Calu3 (cell line): ENCODE measurements around the gene MASP2. TPM values are rescaled to one million over a fixed set of nuclear protein-coding genes. Genes with fewer than 3 reads are reported as not detected.

Experiments used
- BruUV-seq: library from RNA; stranded (reverse); fragments of 400-500 nt; replicated peaks from 2 replicates; lab custom pipeline; 2021; lab: Mats Ljungman, UMichigan
- CTCF ChIA-PET: fragments of 300-600 bp; sonication (Branson Sonifier 250); formaldehyde crosslinking; loops from one replicate; lab custom pipeline; 2022; ENCODE audit warnings: antibody characterized with exemption; lab: Charles Lee
- DNase-seq: peaks from one replicate; pipeline ENCODE4 v3.0.0; 2022
- H3K27ac Mint-ChIP-seq: one replicate; pipeline ENCODE4 v1.8.0; 2022; ENCODE audit warnings: mixed read lengths; ENCODE audit not compliant: unreplicated experiment
- H3K27me3 Mint-ChIP-seq: one replicate; pipeline ENCODE4 v1.8.0; 2022; ENCODE audit warnings: mixed read lengths; ENCODE audit not compliant: unreplicated experiment
- H3K36me3 Mint-ChIP-seq: one replicate; pipeline ENCODE4 v1.8.0; 2022; ENCODE audit warnings: mild to moderate bottlenecking, moderate library complexity, mixed read lengths; ENCODE audit not compliant: insufficient read depth, unreplicated experiment
- H3K4me1 Mint-ChIP-seq: one replicate; pipeline ENCODE4 v1.8.0; 2022; ENCODE audit warnings: mild to moderate bottlenecking, low read depth, mixed read lengths; ENCODE audit not compliant: unreplicated experiment
- H3K4me3 Mint-ChIP-seq: one replicate; pipeline ENCODE4 v1.8.0; 2022; ENCODE audit warnings: mild to moderate bottlenecking, low read depth, moderate library complexity, mixed read lengths; ENCODE audit not compliant: unreplicated experiment
- H3K9me3 Mint-ChIP-seq: one replicate; pipeline ENCODE4 v1.8.0; 2022; ENCODE audit warnings: low read depth, mixed read lengths; ENCODE audit not compliant: unreplicated experiment
- intact Hi-C: fragments of 100-400 bp; cut with micrococcal nuclease; formaldehyde crosslinking; loops from one replicate; pipeline ENCODE4 v1.10.0; 2022; ENCODE audit not compliant: unreplicated experiment
- total RNA-seq: library from RNA; stranded (reverse); gene quantifications from 2 replicates; pipeline ENCODE4 v1.2.3, GENCODE V29; 2022
- TF ChIP-seq, protein P1 (sequence below): fragments of 200-600 bp; IDR thresholded peaks from one replicate; pipeline ENCODE4 v1.8.0; 2022; ENCODE audit warnings: antibody characterized with exemption; ENCODE audit not compliant: unreplicated experiment

MASP2 gene
- total RNA-seq, 1 experiment from 2014 or later: not detected

DNA sequence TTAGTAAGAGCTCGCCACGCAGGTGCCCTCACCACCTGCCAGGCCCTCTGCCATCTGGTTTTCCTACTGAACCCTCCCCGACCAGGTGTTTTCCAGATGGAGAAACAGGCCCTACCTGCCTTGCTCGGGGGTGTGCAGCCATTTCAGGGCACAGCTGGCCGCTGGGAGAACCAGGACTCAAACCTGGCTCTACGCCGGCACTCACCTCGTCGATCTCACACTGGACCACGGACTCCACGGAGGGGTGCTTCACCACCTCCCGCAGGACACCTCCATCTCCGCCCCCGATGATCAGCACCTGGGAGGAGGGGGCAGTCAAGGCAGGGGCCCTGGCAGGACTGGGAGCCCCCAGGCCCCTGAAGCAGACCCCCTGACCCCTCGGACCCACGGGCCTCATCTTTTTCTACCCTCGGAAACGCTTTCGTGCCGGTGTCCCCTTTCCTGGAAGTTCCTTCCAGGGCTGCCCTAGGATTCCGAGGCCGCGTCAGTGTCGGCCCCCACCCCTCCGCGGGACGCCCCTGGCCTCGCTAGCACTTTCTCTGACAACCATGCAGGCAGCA is 11.6 kb upstream of the MASP2 start:
- H3K9me3 Mint-ChIP-seq: no peaks in the 10 kb centered on the region
- no peaks in the 10 kb centered on the region for H3K27me3 Mint-ChIP-seq
- BruUV-seq: no TSS peak
- TF ChIP-seq, protein P1, sequence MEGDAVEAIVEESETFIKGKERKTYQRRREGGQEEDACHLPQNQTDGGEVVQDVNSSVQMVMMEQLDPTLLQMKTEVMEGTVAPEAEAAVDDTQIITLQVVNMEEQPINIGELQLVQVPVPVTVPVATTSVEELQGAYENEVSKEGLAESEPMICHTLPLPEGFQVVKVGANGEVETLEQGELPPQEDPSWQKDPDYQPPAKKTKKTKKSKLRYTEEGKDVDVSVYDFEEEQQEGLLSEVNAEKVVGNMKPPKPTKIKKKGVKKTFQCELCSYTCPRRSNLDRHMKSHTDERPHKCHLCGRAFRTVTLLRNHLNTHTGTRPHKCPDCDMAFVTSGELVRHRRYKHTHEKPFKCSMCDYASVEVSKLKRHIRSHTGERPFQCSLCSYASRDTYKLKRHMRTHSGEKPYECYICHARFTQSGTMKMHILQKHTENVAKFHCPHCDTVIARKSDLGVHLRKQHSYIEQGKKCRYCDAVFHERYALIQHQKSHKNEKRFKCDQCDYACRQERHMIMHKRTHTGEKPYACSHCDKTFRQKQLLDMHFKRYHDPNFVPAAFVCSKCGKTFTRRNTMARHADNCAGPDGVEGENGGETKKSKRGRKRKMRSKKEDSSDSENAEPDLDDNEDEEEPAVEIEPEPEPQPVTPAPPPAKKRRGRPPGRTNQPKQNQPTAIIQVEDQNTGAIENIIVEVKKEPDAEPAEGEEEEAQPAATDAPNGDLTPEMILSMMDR: no peak
- peak overlapping the region; percentile 97 for H3K4me3 Mint-ChIP-seq
- DNase-seq: no peak
- peaks cover 51% of the 10 kb centered on the region for H3K36me3 Mint-ChIP-seq
- no peaks in the 10 kb centered on the region for H3K4me1 Mint-ChIP-seq
- peak overlapping the region; percentile 92 for H3K27ac Mint-ChIP-seq
- intact Hi-C loops: no loop called here
- CTCF ChIA-PET: interaction anchor here (1.6 kb wide), 1 partner anchor 21 kb away, joined by 9 read pairs; no protein-coding TSS in a partner anchor

DNA sequence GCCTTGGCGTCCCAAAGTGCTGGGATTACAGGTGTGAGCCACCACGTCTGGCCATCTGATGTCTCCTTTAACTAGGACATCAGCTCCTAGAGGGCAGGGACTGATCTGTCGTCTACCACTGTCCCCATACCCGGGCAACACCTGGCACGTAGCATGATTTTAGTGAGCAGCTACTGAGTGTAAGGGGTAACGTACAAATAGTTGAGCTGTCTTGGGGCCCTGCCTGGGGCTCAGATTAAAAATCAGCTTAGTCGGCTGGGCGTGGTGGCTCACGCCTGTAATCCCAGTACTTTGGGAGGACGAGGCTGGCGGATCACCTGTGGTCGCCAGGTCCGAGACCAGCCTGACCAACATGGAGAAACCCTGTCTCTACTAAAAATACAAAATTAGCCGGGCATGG is 11.0 kb upstream of the MASP2 start:
- Mint-ChIP-seq H3K4me3 (no peak overlapping the region), H3K36me3 (peaks cover 44% of the 10 kb centered on the region)
- no TSS peak for BruUV-seq

DNA sequence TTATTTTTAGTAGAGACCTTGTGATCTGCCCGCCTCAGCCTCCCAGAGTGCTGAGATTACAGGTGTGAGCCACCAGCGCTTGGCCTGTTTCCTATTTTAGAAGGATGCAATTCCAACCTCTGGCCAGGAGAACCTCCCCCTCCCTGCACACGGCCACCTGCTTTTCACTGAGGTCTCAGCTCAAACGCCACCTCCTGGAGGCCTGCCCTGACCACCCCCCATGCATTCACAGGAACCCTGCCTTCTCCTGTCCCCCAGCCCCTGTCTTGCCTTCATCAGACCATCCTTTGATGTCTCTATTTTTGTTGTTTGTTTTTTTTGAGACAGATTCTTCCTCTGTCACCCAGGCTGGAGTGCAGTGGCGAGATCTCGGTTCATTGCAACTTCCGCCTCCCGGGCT is 10.4 kb upstream of the MASP2 start:
- H3K9me3 Mint-ChIP-seq: no peaks in the 10 kb centered on the region
- no peak for DNase-seq
- H3K27ac Mint-ChIP-seq: no peak overlapping the region
- H3K27me3 Mint-ChIP-seq: no peaks in the 10 kb centered on the region
- TF ChIP-seq, protein P1: no peak
- intact Hi-C loops: no loop called here
- CTCF ChIA-PET: interaction anchor here (1.6 kb wide), 1 partner anchor 20 kb away, joined by 9 read pairs; no protein-coding TSS in a partner anchor
- BruUV-seq: no TSS peak
- no peak overlapping the region for H3K4me3 Mint-ChIP-seq
- no peaks in the 10 kb centered on the region for H3K4me1 Mint-ChIP-seq
- peaks cover 44% of the 10 kb centered on the region for H3K36me3 Mint-ChIP-seq

More for the DNA sequence above, 11.0 kb upstream of the MASP2 start:
- H3K9me3 Mint-ChIP-seq: no peaks in the 10 kb centered on the region
- H3K4me1 Mint-ChIP-seq: no peaks in the 10 kb centered on the region
- TF ChIP-seq, protein P1: no peak
- no peaks in the 10 kb centered on the region for H3K27me3 Mint-ChIP-seq
- DNase-seq: no peak
- intact Hi-C loops: no loop called here
- no peak overlapping the region for H3K27ac Mint-ChIP-seq
- CTCF ChIA-PET: interaction anchor here (1.6 kb wide), 1 partner anchor 20 kb away, joined by 9 read pairs; no protein-coding TSS in a partner anchor

DNA sequence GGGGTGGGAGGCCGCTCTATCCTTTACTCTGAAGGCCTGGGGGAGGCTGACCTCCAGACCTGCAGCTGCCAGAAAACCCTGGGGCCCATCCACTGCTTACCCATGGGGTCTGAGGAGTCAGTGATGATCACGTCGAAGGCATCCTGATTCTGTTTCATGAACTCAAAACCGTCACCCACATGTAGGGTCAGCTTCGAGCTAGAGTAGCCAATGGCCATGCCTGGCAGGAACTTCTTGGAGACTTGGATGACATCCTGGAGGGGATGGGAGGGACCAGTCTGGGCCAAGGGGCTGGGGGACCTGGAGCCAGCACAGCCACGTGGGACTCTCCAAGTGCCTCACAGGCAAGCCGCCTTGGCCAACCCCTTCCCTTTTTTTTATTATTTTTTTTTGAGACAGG is 9.5 kb upstream of the MASP2 start:
- no TSS peak for BruUV-seq

More for the DNA sequence above, 9.5 kb upstream of the MASP2 start:
- DNase-seq: no peak
- Mint-ChIP-seq H3K4me3 (no peak overlapping the region), H3K36me3 (peaks cover 41% of the 10 kb centered on the region), H3K27me3 (no peaks in the 10 kb centered on the region), H3K4me1 (no peaks in the 10 kb centered on the region), H3K9me3 (no peaks in the 10 kb centered on the region), H3K27ac (no peak overlapping the region)
- intact Hi-C loops: no loop called here
- TF ChIP-seq, protein P1: no peak
- CTCF ChIA-PET: no interaction called here
